A549 (cell line): ENCODE data around the gene PIK3R4.

Experiments used
- BHLHE40 ChIP-seq: IDR thresholded peaks from 2 replicates; pipeline ENCODE4 v1.6.1; 2012; ENCODE audit warnings: low read depth, low read length, inconsistent platforms
- CBX8 ChIP-seq: fragments of 200-600 bp; sonication (generic); IDR thresholded peaks from 2 replicates; pipeline ENCODE4 v1.6.1; 2016
- CEBPB ChIP-seq, 2 experiments: fragments of >200 bp in 1 of 2; sonication (Bioruptor Twin) in 1 of 2; formaldehyde crosslinking in 1 of 2; IDR thresholded peaks; 2 replicates each; pipeline ENCODE4 v1.6.1; 2012 to 2016
- CHD4 ChIP-seq: fragments of 200-600 bp; sonication (generic); IDR thresholded peaks from 2 replicates; pipeline ENCODE4 v1.6.1; 2016; ENCODE audit warnings: antibody characterized with exemption, mild to moderate bottlenecking, borderline replicate concordance
- EP300 ChIP-seq, 2 experiments: fragments of >200 bp; sonication (Bioruptor Twin); formaldehyde crosslinking; IDR thresholded peaks; 2 replicates in 1 of 2; 3 replicates in 1 of 2; pipeline ENCODE4 v1.6.1; 2016 to 2017
- MAZ ChIP-seq: fragments of 150-350 bp; IDR thresholded peaks from 2 replicates; pipeline ENCODE4 v1.6.1; 2014; ENCODE audit warnings: antibody characterized with exemption, low read depth, low read length, borderline replicate concordance
- POLR2A ChIP-seq: IDR thresholded peaks from 2 replicates; pipeline ENCODE4 v1.6.1; 2012; ENCODE audit warnings: mild to moderate bottlenecking, low read length
- POLR2AphosphoS2 ChIP-seq: conservative IDR thresholded peaks from 2 replicates; pipeline ENCODE4 v1.6.1; 2012; ENCODE audit warnings: low read length, improper control_type of control experiment, inconsistent platforms
- RAD21 ChIP-seq, 2 experiments: fragments of >200 bp in 1 of 2; sonication (Bioruptor Twin) in 1 of 2; formaldehyde crosslinking in 1 of 2; IDR thresholded peaks in 1 of 2; conservative IDR thresholded peaks in 1 of 2; 2 replicates in 1 of 2; 3 replicates in 1 of 2; pipeline ENCODE4 v1.6.1; 2012 to 2018; ENCODE audit warnings: inconsistent platforms in 1 of 2
- RCOR1 ChIP-seq: fragments of 150-350 bp; IDR thresholded peaks from 2 replicates; pipeline ENCODE4 v1.6.1; 2014; ENCODE audit warnings: antibody characterized with exemption, low read length, low read depth
- TF ChIP-seq, protein P1 (sequence below): fragments of >200 bp; sonication (Bioruptor Twin); formaldehyde crosslinking; IDR thresholded peaks from 3 replicates; pipeline ENCODE4 v1.5.1; 2016
- TF ChIP-seq, protein P2 (sequence below): fragments of >200 bp; sonication (Bioruptor Twin); formaldehyde crosslinking; IDR thresholded peaks from 3 replicates; pipeline ENCODE4 v1.6.1; 2016

DNA sequence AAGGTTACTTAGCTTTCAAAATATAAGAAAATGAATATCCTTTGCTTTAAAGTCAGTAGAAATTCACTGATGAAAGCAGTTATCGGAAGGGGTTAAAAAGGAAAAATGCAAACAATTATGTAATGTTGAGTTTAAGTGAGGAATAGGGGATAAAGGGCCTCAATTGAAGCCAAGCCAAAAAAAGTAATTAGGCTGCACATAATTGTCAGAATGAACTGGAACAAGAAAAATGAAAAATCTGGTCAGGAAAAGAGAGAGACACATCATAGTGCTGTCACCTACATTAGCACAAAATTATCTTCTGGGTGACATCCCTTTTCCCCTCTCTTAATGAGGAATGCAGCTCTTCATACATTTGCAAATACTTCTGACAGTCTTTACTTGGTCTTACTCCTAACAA is 48.8 kb upstream of the PIK3R4 start:
- TF ChIP-seq, protein P1, sequence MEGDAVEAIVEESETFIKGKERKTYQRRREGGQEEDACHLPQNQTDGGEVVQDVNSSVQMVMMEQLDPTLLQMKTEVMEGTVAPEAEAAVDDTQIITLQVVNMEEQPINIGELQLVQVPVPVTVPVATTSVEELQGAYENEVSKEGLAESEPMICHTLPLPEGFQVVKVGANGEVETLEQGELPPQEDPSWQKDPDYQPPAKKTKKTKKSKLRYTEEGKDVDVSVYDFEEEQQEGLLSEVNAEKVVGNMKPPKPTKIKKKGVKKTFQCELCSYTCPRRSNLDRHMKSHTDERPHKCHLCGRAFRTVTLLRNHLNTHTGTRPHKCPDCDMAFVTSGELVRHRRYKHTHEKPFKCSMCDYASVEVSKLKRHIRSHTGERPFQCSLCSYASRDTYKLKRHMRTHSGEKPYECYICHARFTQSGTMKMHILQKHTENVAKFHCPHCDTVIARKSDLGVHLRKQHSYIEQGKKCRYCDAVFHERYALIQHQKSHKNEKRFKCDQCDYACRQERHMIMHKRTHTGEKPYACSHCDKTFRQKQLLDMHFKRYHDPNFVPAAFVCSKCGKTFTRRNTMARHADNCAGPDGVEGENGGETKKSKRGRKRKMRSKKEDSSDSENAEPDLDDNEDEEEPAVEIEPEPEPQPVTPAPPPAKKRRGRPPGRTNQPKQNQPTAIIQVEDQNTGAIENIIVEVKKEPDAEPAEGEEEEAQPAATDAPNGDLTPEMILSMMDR, result no peak
- TF ChIP-seq POLR2A (no peak), RAD21 (conservative IDR thresholded peaks at IDR 0.05 in 1 of 2, IDR thresholded peaks at IDR 0.05 in 1 of 2) (no peak), CEBPB (IDR thresholded peaks at IDR 0.05) (no peak), MAZ (no peak), CBX8 (no peak), POLR2AphosphoS2 (no peak), CHD4 (no peak), EP300 (IDR thresholded peaks at IDR 0.05) (no peak), BHLHE40 (no peak), RCOR1 (no peak)
- TF ChIP-seq, protein P2, sequence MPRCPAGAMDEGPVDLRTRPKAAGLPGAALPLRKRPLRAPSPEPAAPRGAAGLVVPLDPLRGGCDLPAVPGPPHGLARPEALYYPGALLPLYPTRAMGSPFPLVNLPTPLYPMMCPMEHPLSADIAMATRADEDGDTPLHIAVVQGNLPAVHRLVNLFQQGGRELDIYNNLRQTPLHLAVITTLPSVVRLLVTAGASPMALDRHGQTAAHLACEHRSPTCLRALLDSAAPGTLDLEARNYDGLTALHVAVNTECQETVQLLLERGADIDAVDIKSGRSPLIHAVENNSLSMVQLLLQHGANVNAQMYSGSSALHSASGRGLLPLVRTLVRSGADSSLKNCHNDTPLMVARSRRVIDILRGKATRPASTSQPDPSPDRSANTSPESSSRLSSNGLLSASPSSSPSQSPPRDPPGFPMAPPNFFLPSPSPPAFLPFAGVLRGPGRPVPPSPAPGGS, result no peak
